MM.1S (cell line): ENCODE results near the gene AP5B1.

Experiments used
- DNase-seq: peaks from one replicate; pipeline ENCODE4 v3.0.0-alpha.2; 2015
- H2AFZ ChIP-seq: fragments of 300-600 bp; sonication (generic); 2 replicates; pipeline ENCODE4 v1.6.0; 2016; ENCODE audit warnings: antibody characterized with exemption, low read length
- H3F3A ChIP-seq: fragments of 300-600 bp; sonication (generic); 2 replicates; pipeline ENCODE4 v1.6.1; 2016; ENCODE audit warnings: mild to moderate bottlenecking, antibody characterized with exemption, low read length, moderate library complexity, mixed read lengths; ENCODE audit not compliant: insufficient read depth
- H3K27ac ChIP-seq: fragments of 300-600 bp; sonication (generic); 2 replicates; pipeline ENCODE4 v1.5.1; 2016; ENCODE audit warnings: mild to moderate bottlenecking, low read length
- H3K27me3 ChIP-seq: fragments of 300-600 bp; sonication (generic); replicated peaks from 2 replicates; pipeline ENCODE4 v1.6.0; 2016; ENCODE audit warnings: low read length; ENCODE audit not compliant: insufficient read depth
- H3K36me3 ChIP-seq: fragments of 300-600 bp; sonication (generic); replicated peaks from 2 replicates; pipeline ENCODE4 v1.6.1; 2016; ENCODE audit warnings: mild to moderate bottlenecking, low read length, mixed read lengths; ENCODE audit not compliant: insufficient read depth
- H3K4me1 ChIP-seq: fragments of 300-600 bp; sonication (generic); 2 replicates; pipeline ENCODE4 v1.6.1; 2016; ENCODE audit warnings: low read length, mixed read lengths
- H3K4me2 ChIP-seq: fragments of 300-600 bp; sonication (generic); 2 replicates; pipeline ENCODE4 v1.6.0; 2016; ENCODE audit warnings: low read depth, low read length
- H3K4me3 ChIP-seq: fragments of 300-600 bp; sonication (generic); 2 replicates; pipeline ENCODE4 v1.5.1; 2016; ENCODE audit warnings: low read length, mixed read lengths
- H3K79me2 ChIP-seq: fragments of 300-600 bp; sonication (generic); 2 replicates; pipeline ENCODE4 v1.6.1; 2016; ENCODE audit warnings: mixed run types, low read length, mixed read lengths
- H3K9ac ChIP-seq: fragments of 300-600 bp; sonication (generic); 2 replicates; pipeline ENCODE4 v1.6.1; 2016; ENCODE audit warnings: low read length, mixed read lengths
- H3K9me2 ChIP-seq: fragments of 300-600 bp; sonication (generic); replicated peaks from 2 replicates; pipeline ENCODE4 v1.6.1; 2016; ENCODE audit warnings: mild to moderate bottlenecking, low read length, mixed read lengths; ENCODE audit not compliant: insufficient read depth
- H3K9me3 ChIP-seq: fragments of 300-600 bp; sonication (generic); replicated peaks from 2 replicates; pipeline ENCODE4 v1.6.1; 2016; ENCODE audit warnings: mild to moderate bottlenecking, low read length, mixed read lengths; ENCODE audit not compliant: insufficient read depth
- H4K20me1 ChIP-seq: fragments of 300-600 bp; sonication (generic); 2 replicates; pipeline ENCODE4 v1.6.1; 2016; ENCODE audit warnings: mild to moderate bottlenecking, low read length, moderate library complexity, mixed read lengths; ENCODE audit not compliant: insufficient read depth
- CTCF ChIP-seq: fragments of 300-600 bp; sonication (generic); IDR thresholded peaks from 2 replicates; pipeline ENCODE4 v1.5.1; 2016; ENCODE audit warnings: antibody characterized with exemption, low read length, mixed read lengths
- EZH2 ChIP-seq: fragments of 300-600 bp; sonication (generic); optimal IDR thresholded peaks from 2 replicates; pipeline ENCODE3; 2017; ENCODE audit warnings: low read depth, mild to moderate bottlenecking, antibody characterized with exemption, low read length, mixed read lengths
- EZH2phosphoT487 ChIP-seq: fragments of 300-600 bp; sonication (generic); IDR thresholded peaks from 2 replicates; pipeline ENCODE4 v1.6.1; 2018; ENCODE audit warnings: antibody characterized with exemption, low read length

The AP5B1 gene

DNA sequence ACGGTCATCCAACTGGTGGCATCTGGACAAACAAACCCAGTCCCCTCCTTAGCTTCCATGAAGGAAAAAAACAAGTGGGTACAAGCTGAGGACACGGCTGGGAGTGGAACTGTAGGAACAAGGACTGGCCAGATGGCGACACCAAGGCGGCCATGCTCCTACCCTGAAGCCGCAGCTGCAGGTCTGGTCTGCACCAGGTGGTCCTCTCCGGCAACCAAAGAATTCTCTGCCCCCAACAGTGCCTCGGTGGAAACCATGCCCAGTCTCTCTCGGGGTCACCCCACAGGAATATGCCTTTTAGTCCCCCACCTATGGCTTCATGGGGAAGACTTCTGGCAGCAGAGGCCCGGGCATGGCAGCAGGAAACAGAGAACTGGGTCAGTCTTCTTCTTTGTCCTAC, 28.7 kb upstream of the AP5B1 start:
- Histone ChIP-seq H3K36me3 (no peaks in the 10 kb centered on the region), H3K4me3 (no peak overlapping the region), H3K4me1 (no peaks in the 10 kb centered on the region), H3K4me2 (no peak overlapping the region), H3K9me2 (no peaks in the 10 kb centered on the region), H3K27me3 (peaks cover 19% of the 10 kb centered on the region), H2AFZ (no peak overlapping the region), H3K9me3 (no peaks in the 10 kb centered on the region), H3F3A (no peaks in the 10 kb centered on the region), H3K79me2 (no peaks in the 10 kb centered on the region), H4K20me1 (no peaks in the 10 kb centered on the region), H3K9ac (no peak overlapping the region), H3K27ac (no peak overlapping the region)
- TF ChIP-seq EZH2phosphoT487, result no peak
- DNase-seq, result no peak

DNA sequence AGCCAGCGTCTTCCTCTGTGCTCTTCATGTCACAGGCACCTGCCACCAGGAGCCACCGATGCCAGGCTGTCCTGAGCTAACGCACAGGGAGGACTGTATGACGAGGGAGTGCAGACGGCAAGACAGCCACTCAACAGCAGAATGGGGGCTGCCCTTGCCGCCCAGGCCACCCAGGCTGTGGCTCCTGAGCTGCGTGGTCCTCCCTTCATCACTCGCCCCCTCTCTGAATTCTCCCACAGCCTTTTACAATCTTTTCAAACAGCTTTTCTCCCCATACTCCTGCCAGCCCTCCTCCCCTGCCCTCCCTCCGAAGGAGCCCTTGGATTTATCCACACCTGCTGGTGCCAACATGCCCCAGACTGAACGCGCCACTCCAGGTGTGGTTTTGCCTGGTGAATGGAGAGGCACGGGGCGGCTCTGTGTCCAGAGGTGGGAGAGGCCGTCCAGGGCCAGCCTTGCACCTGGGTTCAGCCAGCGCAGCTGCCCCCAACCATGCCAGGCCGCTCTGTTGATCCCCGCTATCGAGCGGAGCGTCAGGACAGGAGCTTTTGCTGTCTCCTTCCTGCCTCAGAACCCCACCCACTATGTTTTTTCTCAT, 28.1 kb upstream of the AP5B1 start:
- H3K4me1 ChIP-seq, result no peaks in the 10 kb centered on the region
- no peak overlapping the region for H3K4me3 ChIP-seq
- H3K27ac ChIP-seq, result no peak overlapping the region
- TF ChIP-seq EZH2 (no peak), CTCF (no peak), EZH2phosphoT487 (no peak)
- H4K20me1 ChIP-seq, result no peaks in the 10 kb centered on the region
- no peak overlapping the region for H3K9ac ChIP-seq
- no peaks in the 10 kb centered on the region for H3K36me3 ChIP-seq
- H3K79me2 ChIP-seq, result no peaks in the 10 kb centered on the region
- no peaks in the 10 kb centered on the region for H3F3A ChIP-seq
- peaks cover 19% of the 10 kb centered on the region for H3K27me3 ChIP-seq
- H3K9me3 ChIP-seq, result no peaks in the 10 kb centered on the region
- DNase-seq, result no peak
- H3K9me2 ChIP-seq, result no peaks in the 10 kb centered on the region
- H2AFZ ChIP-seq, result no peak overlapping the region
- no peak overlapping the region for H3K4me2 ChIP-seq

GRCh38 chr11:65806979-65807378, 26.2 kb upstream of the AP5B1 start:
- Histone ChIP-seq H3K4me3 (no peak overlapping the region), H3K9me3 (no peaks in the 10 kb centered on the region), H3K4me2 (no peak overlapping the region), H2AFZ (no peak overlapping the region), H3K9me2 (no peaks in the 10 kb centered on the region), H3K36me3 (no peaks in the 10 kb centered on the region), H3F3A (peaks cover 9% of the 10 kb centered on the region; the same call in 1 of the 2 replicates), H3K27me3 (peaks cover 19% of the 10 kb centered on the region), H3K27ac (no peak overlapping the region), H3K4me1 (peaks cover 9% of the 10 kb centered on the region), H4K20me1 (no peaks in the 10 kb centered on the region), H3K9ac (no peak overlapping the region), H3K79me2 (no peaks in the 10 kb centered on the region)
- TF ChIP-seq CTCF, result no peak
- TF ChIP-seq EZH2phosphoT487, result no peak
- TF ChIP-seq EZH2, result no peak
- no peak for DNase-seq

GRCh38 chr11:65803797-65804492, 23.2 kb upstream of the AP5B1 start:
- H3K4me2 ChIP-seq, result no peak overlapping the region
- H3K36me3 ChIP-seq, result no peaks in the 10 kb centered on the region
- H3K27ac ChIP-seq, result no peak overlapping the region
- no peaks in the 10 kb centered on the region for H3K79me2 ChIP-seq
- H3K9ac ChIP-seq, result no peak overlapping the region
- DNase-seq, result no peak
- no peaks in the 10 kb centered on the region for H3K9me2 ChIP-seq
- no peaks in the 10 kb centered on the region for H4K20me1 ChIP-seq
- H3K27me3 ChIP-seq, result peaks cover 8% of the 10 kb centered on the region
- H2AFZ ChIP-seq, result no peak overlapping the region
- peaks cover 9% of the 10 kb centered on the region; the same call in 1 of the 2 replicates for H3F3A ChIP-seq
- TF ChIP-seq CTCF, result no peak
- no peak for TF ChIP-seq EZH2
- no peak for TF ChIP-seq EZH2phosphoT487
- H3K4me3 ChIP-seq, result no peak overlapping the region
- H3K4me1 ChIP-seq, result peaks cover 9% of the 10 kb centered on the region
- H3K9me3 ChIP-seq, result no peaks in the 10 kb centered on the region
